GM18511 (cell line): ENCODE measurements around the gene GATB.

Source experiments
- ATAC-seq: cut with Tn5 transposase; IDR thresholded peaks from one replicate; pipeline ENCODE4 v1.9.1; 2021; ENCODE audit warnings: mild to moderate bottlenecking, moderate library complexity; ENCODE audit not compliant: unreplicated experiment

GATB gene

GRCh38 chr4:151677193-151677592 is 83.6 kb downstream of the GATB start:
- ATAC-seq = no peak

- ATAC-seq = no peak
These were observed 84.5 kb downstream of the GATB start for GRCh38 chr4:151676301-151676700.

GRCh38 chr4:151675411-151675971 is 85.3 kb downstream of the GATB start:
- ATAC-seq = no peak

DNA sequence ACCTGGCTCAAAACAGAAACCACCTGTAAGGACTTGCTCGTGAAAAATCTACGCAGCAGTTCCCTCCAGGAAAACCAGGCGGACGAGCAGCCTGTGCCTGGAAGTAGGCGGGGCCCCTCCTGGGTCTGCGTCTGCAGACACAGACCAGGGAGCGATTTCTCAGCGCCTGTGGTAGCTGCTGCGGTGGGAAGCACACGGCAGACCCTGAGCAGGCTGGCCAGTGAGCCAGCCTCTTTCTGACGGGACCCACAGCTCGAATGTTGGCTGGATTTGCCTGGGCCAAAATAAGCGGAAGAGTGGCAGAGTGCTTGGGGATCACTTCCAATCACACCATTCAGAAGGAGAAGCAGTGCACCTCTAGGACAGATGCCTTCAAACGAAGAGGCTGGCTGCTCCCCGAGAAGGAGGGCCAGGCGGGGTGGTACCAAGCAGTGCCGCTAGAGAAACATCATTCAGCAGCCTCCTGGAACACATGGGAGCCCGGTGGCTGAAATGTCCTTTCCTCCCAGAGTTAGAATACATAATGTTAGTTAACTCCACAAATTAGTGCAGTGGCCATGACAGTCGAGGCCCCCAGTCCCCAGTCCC is 85.9 kb downstream of the GATB start:
- ATAC-seq = no peak

- ATAC-seq = no peak
These were observed 86.8 kb downstream of the GATB start for GRCh38 chr4:151673908-151674520.

- no peak for ATAC-seq
These were observed 87.8 kb downstream of the GATB start for GRCh38 chr4:151672996-151673395.

- ATAC-seq = no peak
These were observed 89.2 kb downstream of the GATB start for GRCh38 chr4:151671541-151672059.

DNA sequence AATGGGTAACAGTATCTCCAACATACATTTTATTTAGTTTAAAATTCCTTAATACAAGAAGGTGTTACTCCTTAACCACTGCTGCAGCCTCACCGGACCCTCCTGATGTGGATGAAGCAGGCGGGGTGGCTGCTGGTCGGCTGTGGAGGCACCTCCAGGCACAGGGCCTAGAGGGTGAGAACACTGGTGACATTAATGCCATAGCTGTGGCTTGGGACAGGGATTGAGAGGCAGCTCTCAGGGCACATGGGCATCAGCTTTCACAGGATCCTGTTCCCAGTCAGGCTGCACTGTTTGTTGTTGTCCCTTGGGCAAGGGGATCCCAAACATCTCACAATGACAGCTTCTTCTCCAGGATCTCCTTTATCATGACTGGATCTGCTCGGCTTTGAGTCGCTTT is 90.0 kb downstream of the GATB start:
- no peak for ATAC-seq

DNA sequence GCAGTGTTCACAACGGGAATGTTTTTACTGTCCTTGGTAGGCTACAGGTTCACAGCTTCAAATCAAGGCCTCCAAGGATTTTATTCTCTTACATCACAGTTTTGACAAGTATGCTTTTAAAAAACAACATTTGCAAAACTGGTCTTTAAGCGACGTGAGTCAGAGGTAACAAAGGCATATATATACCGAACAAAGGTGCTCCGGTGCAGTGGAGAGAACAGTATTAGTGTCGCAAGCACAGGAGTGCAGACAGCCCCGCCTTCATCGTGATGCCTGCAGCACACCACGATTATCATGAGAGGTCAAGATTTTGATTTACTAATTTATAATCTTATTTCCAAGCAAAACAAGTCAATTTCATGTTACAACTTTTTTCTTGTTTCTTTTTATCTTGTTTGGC is 90.8 kb downstream of the GATB start:
- ATAC-seq = no peak

- no peak for ATAC-seq
These were observed 92.0 kb downstream of the GATB start for GRCh38 chr4:151668689-151669402.

DNA sequence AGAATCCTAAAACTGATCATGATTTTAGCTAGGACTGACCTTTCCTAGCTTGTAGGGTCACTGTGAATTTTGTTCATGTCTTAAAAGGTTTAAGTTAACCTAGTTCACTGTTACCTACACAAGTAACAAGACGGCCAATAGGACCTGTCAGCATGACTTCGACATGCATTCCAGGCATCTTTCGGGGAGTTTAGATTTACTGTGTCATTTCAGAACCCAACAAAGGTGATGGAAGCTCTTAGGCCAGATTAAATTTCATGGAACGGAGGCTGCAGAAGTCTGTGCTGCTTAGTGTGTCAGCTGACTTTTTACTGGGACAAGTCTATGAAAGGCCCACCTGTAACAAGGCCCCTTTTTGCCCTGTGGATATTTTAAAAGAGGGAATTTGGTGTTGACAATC is 93.1 kb downstream of the GATB start:
- ATAC-seq = no peak

DNA sequence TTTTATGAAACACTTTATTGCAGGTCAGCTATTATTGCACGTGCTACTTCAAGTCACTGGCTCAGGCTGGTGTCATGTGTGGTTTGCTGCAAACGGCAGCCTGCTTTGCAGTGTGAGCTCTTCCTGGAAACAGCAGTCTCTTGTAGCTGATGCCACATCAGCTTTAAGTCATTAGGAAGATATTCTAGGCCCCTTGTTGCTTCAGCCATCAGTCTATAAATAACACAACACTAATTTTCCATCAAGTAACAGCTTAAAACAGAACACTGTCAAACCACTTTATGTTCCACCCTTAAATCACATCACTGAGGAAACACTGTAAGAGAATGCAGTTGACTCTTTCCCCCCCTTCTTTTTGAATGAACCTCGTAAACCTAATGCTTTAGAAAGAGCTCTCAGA is 93.8 kb downstream of the GATB start:
- no peak for ATAC-seq

GRCh38 chr4:151666501-151666900 is 94.3 kb downstream of the GATB start:
- no peak for ATAC-seq

- no peak for ATAC-seq
These were observed 95.1 kb downstream of the GATB start for GRCh38 chr4:151665785-151666127.

- no peak for ATAC-seq
These were observed 95.6 kb downstream of the GATB start for GRCh38 chr4:151665022-151665784.

GRCh38 chr4:151664289-151664688 is 96.5 kb downstream of the GATB start:
- no peak for ATAC-seq

DNA sequence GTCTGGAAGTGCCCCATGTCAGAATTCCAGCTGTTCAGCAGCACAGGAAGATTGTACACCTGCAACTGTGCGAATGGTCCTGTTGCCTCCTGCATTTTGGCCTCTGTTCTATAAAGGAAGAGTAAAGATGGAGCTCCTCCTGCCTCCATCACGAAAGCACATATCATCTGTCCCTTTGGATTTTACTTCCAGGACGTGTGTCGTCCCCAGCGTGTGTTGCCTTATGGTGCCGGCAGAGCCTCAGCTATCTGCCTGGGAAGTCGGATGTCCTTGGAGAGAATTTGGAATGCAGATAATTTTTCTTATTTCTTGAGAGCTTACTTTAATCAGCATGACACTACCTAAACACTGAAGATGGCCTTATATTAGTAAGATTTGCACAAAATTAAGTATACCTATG is 97.7 kb downstream of the GATB start:
- no peak for ATAC-seq

GRCh38 chr4:151661873-151662272 is 98.9 kb downstream of the GATB start:
- no peak for ATAC-seq

GRCh38 chr4:151660676-151661075 is 100.1 kb downstream of the GATB start:
- no peak for ATAC-seq

- no peak for ATAC-seq
These were observed 101.0 kb downstream of the GATB start for GRCh38 chr4:151659601-151660364.
